Measurements from ENCODE around the gene PHKA2. TPM values are rescaled to one million over a fixed set of nuclear protein-coding genes. Genes with fewer than 3 reads are reported as not detected.

PHKA2 gene
- total RNA-seq, 1 donor from 2014 or later, result 72.2 TPM

GRCh38 chrX:18873189-18873791 is 110.6 kb downstream of the PHKA2 start:
- Mint-ChIP-seq H3K9me3 (peaks cover 22% of the 10 kb centered on the region), H3K27me3 (ENCODE audit: low read depth) (no peaks in the 10 kb centered on the region), H3K4me3 (no peak overlapping the region), H3K27ac (no peak overlapping the region), H3K4me1 (peaks cover 15% of the 10 kb centered on the region), H3K36me3 (no peaks in the 10 kb centered on the region)
- no peak for DNase-seq (ENCODE audit: low spot score in 2 of 2, unreplicated experiment in 2 of 2)
- no peak for TF ChIP-seq CTCF (IDR thresholded peaks at IDR 0.05; ENCODE audit: unreplicated experiment)

GRCh38 chrX:18872621-18873020 is 111.3 kb downstream of the PHKA2 start:
- DNase-seq (ENCODE audit: low spot score in 2 of 2, unreplicated experiment in 2 of 2), result no peak
- peaks cover 15% of the 10 kb centered on the region for H3K4me1 Mint-ChIP-seq
- H3K27me3 Mint-ChIP-seq (ENCODE audit: low read depth), result no peaks in the 10 kb centered on the region
- no peak overlapping the region for H3K4me3 Mint-ChIP-seq
- H3K27ac Mint-ChIP-seq, result no peak overlapping the region
- TF ChIP-seq CTCF (IDR thresholded peaks at IDR 0.05; ENCODE audit: unreplicated experiment), result no peak
- H3K9me3 Mint-ChIP-seq, result peaks cover 21% of the 10 kb centered on the region
- H3K36me3 Mint-ChIP-seq, result no peaks in the 10 kb centered on the region

- Mint-ChIP-seq H3K36me3 (no peaks in the 10 kb centered on the region), H3K9me3 (peaks cover 19% of the 10 kb centered on the region), H3K27me3 (ENCODE audit: low read depth) (no peaks in the 10 kb centered on the region), H3K4me1 (peaks cover 12% of the 10 kb centered on the region), H3K27ac (no peak overlapping the region), H3K4me3 (no peak overlapping the region)
- DNase-seq (ENCODE audit: low spot score in 2 of 2, unreplicated experiment in 2 of 2), result no peak
- TF ChIP-seq CTCF (IDR thresholded peaks at IDR 0.05; ENCODE audit: unreplicated experiment), result no peak
These were observed 111.9 kb downstream of the PHKA2 start for GRCh38 chrX:18871970-18872369.

- no peak for DNase-seq (ENCODE audit: low spot score in 2 of 2, unreplicated experiment in 2 of 2)
- Mint-ChIP-seq H3K4me1 (peaks cover 12% of the 10 kb centered on the region), H3K27ac (no peak overlapping the region), H3K9me3 (peaks cover 19% of the 10 kb centered on the region), H3K4me3 (no peak overlapping the region), H3K27me3 (ENCODE audit: low read depth) (no peaks in the 10 kb centered on the region), H3K36me3 (no peaks in the 10 kb centered on the region)
- TF ChIP-seq CTCF (IDR thresholded peaks at IDR 0.05; ENCODE audit: unreplicated experiment), result no peak
These were observed 112.6 kb downstream of the PHKA2 start for GRCh38 chrX:18871161-18871890.

- peaks cover 22% of the 10 kb centered on the region for H3K9me3 Mint-ChIP-seq
- no peak for DNase-seq (ENCODE audit: low spot score in 2 of 2, unreplicated experiment in 2 of 2)
- H3K4me3 Mint-ChIP-seq, result no peak overlapping the region
- H3K36me3 Mint-ChIP-seq, result peaks cover 1% of the 10 kb centered on the region
- no peak for TF ChIP-seq CTCF (IDR thresholded peaks at IDR 0.05; ENCODE audit: unreplicated experiment)
- H3K27me3 Mint-ChIP-seq (ENCODE audit: low read depth), result no peaks in the 10 kb centered on the region
- no peak overlapping the region for H3K27ac Mint-ChIP-seq
- H3K4me1 Mint-ChIP-seq, result peaks cover 6% of the 10 kb centered on the region
These were observed 119.5 kb downstream of the PHKA2 start for GRCh38 chrX:18864390-18864920.
